Fibroblast of gingiva (primary cell): ENCODE measurements around the gene LRRC70.
"Not testable (repeated sequence)": the region's sequence is repeated elsewhere in the genome, so short reads cannot be mapped to it uniquely, and the experiment has no call there.

Source experiments
- DNase-seq: peaks from one replicate; pipeline ENCODE4 v3.0.0-alpha.2; 2011; ENCODE audit warnings: low read depth

Gene LRRC70, protein sequence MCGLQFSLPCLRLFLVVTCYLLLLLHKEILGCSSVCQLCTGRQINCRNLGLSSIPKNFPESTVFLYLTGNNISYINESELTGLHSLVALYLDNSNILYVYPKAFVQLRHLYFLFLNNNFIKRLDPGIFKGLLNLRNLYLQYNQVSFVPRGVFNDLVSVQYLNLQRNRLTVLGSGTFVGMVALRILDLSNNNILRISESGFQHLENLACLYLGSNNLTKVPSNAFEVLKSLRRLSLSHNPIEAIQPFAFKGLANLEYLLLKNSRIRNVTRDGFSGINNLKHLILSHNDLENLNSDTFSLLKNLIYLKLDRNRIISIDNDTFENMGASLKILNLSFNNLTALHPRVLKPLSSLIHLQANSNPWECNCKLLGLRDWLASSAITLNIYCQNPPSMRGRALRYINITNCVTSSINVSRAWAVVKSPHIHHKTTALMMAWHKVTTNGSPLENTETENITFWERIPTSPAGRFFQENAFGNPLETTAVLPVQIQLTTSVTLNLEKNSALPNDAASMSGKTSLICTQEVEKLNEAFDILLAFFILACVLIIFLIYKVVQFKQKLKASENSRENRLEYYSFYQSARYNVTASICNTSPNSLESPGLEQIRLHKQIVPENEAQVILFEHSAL

DNA sequence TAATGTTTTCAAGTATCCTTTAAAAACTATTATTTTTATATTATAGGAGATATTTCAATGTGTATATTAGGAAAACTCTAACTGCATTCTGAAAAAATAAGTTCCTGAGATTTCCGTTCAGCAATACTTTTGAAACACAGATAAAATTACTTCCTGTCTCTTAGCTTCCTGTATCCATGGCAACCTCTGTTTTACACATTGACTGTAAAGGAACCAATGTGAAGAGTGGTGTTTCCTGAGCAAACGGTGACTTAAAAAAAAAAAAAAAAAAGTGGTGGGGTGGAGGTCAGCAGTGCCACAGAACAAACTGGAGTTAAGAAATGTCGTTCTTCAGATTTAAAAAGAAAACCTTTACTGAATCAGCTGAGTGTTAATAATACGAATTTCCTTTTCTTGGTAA, at the start of gene LRRC70:
Gene LRRC70, plus strand, starts transcription at position 280 of the 400 bp plus-strand sequence. CDS start 620 bp downstream, outside the sequence.
- DNase-seq: peak; percentile 42

DNA sequence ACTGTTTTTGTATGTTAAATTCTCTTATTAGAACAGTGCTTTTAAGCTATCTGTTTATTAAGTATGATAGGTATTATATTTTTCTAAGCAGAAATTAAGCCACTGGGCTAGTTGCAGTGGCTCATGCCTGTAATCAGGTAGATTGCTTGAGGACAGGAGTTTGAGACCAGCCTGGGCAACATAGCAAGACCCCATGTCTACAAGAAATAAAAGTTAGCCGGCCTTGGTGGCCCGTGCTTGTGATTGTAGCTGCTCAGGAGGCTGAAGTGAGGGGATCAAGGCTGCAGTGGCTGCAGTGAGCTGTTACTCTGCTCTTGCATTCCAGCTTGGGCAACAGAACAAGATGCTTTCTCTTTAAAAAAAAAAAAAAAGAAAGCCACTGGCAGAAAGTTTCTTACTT, 45.0 kb upstream of the LRRC70 start:
- no peak for DNase-seq

DNA sequence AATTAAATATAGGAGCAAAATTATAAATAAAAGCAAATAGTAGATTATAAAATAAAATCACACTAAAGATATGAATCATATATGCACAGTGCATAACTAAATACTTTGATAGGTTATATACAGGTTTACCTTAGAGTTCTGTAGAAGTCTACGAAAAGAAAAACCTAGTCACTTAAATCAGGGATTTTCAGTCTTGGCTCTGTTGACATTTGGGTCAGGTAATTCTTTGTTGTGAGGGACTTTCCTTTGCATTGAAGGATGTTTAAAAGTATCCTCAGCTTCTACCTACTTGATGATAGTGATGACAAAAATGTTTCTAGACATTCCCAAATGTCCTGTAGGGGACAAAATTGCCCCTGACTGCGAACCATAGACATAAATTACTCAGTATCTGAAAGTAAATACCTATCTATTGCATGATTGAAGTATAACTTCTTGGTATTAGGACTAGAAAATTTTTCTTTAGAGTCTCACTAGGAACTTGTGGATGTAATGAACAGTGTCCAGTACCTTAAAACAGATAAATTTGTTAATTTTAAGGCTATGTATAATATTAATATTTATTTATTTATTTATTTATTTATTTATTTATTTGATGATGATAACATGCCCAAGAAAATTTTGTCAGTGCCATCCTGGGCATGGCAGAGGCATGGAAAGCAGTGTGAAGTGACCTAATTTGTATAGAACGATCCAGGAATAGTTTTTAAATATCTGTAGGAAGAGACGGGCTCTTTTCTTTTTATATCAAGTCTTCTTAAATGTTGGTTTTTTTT, 44.0 kb upstream of the LRRC70 start:
- DNase-seq: no peak

DNA sequence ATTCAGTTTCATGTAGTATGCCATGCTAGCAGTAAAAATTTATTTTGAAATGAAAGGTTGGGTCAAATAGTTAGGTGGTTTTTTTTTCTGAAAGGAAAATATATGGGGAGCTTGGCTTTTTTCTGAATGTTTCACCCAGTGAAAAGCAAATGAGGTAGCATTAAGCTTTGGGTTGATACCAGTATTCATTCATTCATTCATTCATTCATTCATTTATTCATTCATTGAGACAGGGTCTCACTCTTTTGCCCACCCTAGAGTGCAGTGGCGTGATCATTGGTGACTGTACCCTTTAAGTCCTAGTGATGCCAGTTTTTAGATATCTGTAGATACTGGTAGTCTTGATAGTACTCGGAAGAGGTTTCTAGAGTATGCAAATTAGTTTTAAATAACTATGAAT, 42.4 kb upstream of the LRRC70 start:
- no peak for DNase-seq

DNA sequence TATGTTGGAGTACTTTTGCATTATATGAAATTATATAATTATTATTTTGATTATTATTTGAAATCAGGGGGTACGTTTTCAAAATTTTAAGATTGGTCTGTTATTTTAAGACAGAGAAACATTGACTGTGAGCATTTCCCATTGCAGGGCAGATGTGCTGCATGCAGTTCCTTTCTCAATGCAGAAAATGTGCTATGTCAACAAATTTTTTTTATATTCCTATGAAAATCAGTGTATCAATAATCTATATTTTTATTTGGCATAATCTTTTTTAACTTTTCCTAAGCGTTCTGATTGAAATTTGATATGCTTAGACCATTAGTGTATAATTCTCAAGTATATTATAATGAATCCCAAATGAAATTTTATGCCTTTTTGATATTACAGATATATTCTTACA, 41.8 kb upstream of the LRRC70 start:
- DNase-seq: no peak

DNA sequence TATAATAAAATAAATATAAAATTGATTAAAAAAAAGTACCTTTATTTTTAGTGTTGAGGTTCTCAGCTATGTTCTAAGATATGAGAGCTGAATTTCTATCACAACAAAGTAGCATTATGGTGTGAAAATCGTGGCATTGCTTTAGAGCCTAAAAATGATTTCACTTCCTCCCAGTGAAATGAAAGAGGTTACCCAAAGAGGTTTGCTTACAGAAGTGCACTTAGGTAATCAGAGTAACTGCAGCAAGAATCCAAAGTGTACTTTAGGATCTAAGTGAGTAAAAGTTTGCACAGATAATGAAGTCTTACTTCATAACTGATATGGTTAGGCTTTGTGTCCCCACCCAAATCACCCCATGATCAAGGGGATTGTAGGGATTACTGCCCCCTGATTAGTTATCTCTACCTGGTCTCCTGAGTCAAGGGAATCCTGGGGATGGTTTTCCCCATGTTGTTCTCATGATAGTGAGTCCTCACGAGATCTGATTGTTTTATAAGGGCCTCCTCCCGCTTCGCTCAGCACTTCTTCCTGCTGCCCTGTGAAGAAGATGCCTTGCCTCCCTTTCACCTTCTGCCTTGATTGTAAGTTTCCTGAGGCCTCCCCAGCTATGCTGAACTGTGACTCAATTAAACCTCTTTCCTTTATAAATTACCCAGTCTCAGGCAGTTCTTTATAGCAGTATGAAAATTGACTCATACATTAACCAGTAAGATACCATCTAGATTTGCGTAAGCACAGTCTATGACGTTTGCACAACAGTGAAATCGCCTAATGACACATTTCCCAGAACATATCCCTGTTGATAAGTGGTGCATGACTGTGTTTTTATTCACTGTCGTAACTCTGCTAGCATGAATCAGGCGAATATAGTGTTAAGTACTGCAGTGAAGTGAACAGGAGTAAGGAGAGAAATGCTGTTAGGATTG, 40.3 kb upstream of the LRRC70 start:
- DNase-seq: peak; percentile 77

DNA sequence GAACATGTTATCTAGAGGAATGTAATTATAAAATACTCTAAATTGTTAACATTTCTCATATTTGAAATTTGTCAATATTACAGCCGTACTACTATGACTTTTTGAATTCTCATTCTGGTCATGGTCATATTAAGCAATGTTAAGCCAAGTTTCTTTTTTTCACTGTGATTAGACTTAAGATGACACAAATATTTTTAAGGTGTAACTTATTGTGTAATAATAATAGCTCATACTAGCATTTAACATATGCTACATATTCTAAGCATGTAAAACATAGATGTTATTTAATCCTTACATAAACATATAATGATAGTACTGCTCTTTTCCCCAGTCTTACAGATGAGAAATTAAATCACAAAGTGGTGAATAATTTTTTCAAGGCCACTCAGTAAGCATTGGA, 35.9 kb upstream of the LRRC70 start:
- no peak for DNase-seq

DNA sequence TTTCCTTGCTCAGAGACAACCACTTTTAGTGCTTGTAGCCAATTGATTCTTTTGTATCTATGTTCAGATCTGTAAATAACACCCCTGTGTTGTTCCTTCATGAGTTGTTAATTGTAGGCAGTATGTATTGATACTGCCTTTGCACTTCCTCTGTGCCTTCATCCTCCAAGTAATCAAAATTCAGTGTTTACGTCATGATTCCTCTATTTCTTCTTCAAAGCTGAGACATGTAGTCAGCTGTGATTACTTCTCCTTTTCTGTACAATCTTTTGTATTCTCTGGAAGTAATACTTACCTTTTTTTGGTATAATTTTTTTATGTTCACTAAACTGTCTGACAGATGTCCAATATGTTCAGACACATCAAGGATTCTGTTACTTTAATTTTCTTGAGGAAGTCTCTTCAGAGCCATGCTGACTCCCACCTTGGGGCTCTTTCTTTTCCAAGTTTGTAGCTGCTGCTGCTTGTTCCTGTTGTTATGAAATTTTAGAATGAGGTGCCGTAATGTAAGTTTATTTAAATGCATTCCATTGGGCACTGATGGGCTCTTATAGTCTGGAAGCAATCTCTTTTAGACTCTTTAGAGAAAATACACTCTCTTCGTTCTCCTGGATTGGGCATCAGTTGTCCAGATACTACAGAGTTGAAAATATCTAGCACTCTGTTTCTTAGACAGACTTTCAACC, 30.5 kb upstream of the LRRC70 start:
- peak; percentile 17 for DNase-seq

DNA sequence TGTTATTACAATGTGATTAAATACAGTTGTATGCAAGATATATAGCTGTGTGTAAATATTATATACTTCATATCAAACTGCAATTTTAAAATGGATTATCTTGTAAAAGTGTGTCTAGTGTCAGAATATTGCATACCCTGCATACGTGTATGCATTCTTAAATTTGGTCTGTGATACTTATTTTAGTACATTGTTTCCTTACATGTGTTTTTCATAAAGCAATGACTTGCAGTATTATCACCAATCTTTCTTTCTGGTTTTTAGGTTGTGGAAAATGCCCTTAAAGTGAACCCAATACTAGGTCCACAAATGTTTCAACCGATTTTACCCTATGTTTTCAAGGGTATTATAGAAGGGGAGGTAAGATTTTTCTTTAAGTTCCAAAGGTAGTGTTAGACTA, 28.5 kb upstream of the LRRC70 start:
- peak; percentile 25 for DNase-seq

DNA sequence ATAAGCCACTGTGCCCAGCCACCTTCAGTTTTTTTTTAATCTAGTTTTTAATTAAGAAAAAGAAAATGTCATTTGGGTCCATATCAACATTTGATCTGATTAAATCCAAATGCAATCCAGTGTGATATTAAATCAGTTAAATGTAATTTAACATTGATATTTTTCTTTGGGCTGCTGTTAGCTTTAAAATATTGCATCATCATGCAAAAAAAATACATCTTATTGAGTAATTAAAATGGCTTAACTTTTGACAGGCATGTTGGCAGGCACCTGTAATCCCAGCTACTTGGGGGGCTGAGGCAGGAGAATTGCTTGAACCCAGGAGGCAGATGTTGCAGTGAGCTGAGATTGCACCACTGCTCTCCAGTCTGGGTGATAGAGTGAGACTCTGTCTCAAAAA, 22.7 kb upstream of the LRRC70 start:
- no peak for DNase-seq

DNA sequence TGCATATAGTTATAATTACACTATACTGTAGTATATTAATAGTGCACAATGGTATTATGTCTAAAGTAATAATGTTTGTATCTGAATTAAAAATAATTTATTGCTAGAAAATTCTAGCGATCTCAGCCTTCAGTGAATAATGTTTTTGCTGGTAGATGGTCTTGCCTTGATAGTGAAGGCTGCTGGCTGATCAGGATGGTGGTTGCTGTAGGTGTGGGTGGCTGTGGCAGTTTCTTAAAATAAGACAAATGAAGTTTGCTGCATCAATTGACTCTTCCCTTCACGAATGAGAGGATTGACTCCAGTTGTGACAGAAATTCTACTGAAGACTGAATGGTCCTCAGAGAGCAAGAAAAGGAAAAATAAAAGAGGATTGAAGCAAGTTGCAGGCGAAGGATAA, 19.7 kb upstream of the LRRC70 start:
- DNase-seq: no peak

DNA sequence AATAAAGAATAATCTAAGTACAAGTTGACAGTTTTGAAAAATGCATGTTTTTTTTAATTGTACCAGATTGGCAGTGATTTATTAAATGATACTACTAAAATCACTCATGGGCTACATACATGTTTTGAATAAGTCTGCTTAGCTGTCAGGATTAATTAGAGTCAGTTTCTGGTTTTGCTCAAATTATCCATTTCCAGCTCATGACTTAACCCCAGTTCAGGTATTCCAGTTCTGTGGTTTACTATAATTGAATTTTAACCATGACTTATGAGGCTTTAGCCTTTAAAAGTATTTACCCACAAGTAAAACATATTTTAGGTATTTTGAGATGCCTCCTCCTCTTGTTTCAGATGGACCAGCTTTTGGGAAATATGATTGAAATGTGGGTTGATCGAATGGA, 17.8 kb upstream of the LRRC70 start:
- DNase-seq: no peak

DNA sequence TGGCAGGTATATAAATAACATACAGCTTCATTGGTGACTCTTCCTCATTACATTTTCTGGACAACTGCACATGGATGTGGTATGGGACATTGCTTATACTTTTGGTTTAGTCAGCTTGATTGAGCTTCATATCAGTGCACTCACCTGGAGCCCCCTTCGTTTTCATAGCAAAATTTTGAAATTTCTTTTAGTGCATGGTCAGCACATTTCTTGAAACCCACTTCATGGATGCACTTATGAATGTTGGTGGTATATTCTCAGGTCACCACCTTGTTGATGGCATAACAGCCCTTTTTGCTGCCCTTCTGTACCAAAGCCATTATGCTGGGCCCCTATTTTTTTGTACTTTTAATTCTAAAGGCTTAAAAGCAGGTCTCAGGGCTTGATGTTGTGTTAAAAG, 16.7 kb upstream of the LRRC70 start:
- DNase-seq: no peak

DNA sequence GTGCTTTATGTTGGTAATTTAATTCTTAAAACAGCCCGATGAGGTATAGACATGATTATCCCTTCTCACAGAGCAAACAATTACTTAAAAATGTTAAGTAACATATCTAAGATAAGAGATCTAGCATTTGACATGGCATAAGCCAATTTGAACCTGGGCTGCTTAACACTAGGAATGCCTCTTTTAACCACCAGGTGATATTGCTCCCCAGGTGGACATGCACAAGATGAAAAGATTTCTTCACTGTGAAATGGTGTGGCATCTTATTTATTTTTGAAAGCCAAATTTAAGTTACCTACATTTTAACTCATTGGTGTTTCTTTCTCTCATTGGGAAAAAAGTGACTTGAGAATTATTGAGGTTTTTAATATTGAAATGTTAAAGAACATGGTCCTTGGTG, 15.8 kb upstream of the LRRC70 start:
- DNase-seq: no peak

DNA sequence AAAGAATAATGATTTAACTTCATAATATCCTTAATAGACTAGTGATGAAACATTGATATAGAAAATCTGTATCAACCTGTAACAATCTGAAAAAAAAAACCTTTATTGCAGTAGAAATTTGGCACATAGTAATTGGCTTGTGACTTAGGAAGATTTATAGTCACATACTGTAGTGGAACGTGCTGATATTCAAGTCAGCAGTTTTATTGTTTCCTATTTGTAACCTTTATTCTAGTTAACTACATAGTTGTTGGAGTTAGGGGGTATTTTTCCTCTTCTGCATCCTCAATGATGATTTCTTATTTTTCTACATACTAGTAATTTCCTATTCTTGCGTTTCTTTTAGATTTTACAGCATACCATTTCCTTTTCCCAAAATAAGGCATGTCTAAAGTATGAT, 14.5 kb upstream of the LRRC70 start:
- DNase-seq: no peak

DNA sequence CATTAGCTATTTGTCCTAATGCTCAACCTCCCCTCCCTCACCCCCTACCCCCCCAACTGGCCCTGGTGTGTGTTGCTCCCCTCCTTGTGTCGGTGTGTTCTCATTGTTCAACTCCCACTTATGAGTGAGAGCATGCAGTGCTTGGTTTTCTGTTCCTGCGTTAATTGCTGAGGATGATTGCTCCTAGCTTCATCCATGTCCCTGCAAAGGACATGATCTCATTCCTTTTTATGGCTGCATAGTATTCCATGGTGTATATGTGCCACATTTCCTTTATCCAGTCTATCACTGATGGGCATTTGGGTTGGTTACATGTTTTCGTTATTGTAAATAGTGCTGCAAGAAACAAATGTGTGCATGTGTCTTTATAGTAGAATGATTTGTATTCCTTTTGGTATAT, 12.9 kb upstream of the LRRC70 start:
- not testable (repeated sequence) for DNase-seq

DNA sequence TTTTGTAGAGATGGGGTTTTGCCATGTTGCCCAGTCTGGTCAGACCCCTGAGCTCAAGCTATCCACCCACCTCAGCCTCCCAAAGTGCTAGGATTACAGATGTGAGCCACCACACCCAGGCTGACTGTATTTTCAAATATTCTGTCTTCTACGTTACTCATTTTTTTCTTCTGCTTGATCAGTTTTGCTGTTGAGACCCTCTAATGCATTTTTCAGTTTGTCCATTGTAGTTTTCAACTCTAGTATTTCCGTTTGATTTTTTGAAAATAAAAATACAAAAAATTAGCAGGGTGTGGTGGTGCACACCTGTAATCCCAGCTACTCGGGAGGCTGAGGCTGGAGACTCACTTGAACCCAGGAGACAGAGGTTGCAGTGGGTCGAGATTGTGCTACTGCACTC, 10.5 kb upstream of the LRRC70 start:
- no peak for DNase-seq

DNA sequence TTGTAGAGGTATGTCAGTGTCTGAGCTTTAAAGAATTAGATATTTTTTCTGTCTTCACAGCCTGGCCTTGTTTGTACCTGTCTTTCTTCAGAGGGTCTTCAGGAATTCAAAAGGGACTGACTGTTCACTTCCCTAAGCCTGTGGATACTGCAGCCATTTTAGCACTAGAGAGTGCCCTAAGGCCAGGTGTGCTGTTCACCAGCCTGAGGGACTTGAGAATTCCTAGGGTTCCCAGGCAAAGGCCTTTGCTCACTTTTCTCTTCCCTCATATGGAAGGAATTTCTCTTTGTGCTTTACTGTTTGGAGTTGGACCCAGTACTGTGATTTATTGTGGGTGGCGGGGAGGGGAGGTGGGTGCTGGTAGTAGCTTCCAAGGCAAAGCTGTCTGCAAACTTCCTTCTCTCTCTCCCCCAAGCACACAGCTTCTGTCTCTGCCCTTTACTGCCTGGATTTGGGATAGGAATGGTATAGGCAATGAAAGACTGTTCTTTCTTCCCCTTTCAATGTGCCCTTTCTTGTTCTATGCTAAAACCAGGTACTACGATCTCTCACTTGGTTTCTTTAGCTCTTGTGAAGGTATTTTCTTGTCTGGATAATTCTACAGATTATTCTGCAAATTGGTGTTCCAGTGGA, 9.7 kb upstream of the LRRC70 start:
- no peak for DNase-seq

DNA sequence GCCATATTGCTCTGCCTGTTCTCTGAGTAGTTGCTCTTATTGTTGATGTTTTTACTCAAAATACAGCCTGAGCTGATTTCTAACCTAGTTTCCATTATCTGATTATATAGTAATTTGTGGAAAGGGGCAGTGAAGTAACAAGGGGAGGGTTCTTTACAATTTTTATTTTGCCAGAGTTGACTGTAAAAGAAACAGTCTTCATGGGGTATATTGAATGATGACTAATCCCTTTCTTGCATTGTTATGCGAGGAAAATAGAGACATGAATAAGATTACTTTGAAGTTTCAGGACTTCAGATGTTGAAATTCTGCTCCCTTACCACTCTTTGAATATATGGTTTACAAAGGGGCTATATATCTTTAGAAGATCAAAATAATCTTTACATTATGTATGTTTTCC, 9.1 kb upstream of the LRRC70 start:
- DNase-seq: no peak

DNA sequence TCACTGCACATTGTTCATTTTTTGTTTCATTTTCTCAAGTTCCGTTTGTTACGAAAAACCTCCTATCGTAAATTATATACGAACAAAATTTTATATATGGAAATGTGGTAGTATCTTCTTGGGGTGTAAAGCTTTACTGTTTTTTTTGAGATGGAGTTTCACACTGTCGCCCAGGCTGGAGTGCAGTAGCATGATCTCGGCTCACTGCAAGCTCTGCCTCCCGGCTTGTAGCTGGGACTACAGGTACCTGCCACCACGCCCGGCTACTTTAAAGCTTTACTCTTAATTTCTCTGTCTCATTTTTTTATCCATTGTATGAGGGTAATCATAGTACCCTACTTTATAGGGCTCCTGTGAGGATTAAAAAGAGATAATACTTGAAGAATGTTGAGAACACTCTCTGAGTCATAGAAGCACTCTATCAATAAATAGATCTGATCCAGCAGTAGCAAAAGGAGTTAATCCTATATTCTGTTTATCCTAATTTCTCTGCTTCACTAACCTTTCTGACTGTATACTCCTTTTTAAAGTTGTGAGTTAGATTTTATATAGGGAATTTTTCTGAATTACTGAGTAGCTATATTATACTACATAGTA, 5.6 kb upstream of the LRRC70 start:
- DNase-seq: no peak
